GM12878 (cell line): ENCODE results near the gene NUAK1. TPM values are rescaled to one million over a fixed set of nuclear protein-coding genes. Genes with fewer than 3 reads are reported as not detected.

Experiments used
- ATAC-seq: fragments of 200-7000 bp; cut with Tn5 transposase; 3 replicates; pipeline ENCODE4 v1.9.1; 2020; ENCODE audit warnings: mild to moderate bottlenecking, moderate library complexity
- BruUV-seq: library from RNA; stranded (reverse); fragments of 400-500 nt; replicated peaks from 2 replicates; lab custom pipeline; 2021; lab: Mats Ljungman, UMichigan
- CTCF ChIA-PET: fragments of 300-600 bp; sonication (Branson Sonifier 250); formaldehyde crosslinking; extraction: SDS; loops from one replicate; lab custom pipeline; 2021; ENCODE audit warnings: inconsistent platforms; lab: Yijun Ruan, JAX
- POLR2A ChIA-PET: fragments of 350-600 bp; formaldehyde crosslinking; extraction: SDS; loops from one replicate; lab custom pipeline; 2021; ENCODE audit warnings: inconsistent platforms; lab: Charles Lee
- RAD21 ChIA-PET: fragments of 300-600 bp; sonication (Branson Sonifier 250); formaldehyde crosslinking; loops from one replicate; lab custom pipeline; 2023; ENCODE audit warnings: antibody characterized with exemption; ENCODE audit not compliant: unreplicated experiment; lab: Charles Lee
- SMC1A ChIA-PET: fragments of 300-600 bp; sonication (Branson Sonifier 250); formaldehyde crosslinking; loops from one replicate; lab custom pipeline; 2023; ENCODE audit not compliant: unreplicated experiment, uncharacterized antibody; lab: Charles Lee
- DNase-seq: peaks from one replicate; pipeline ENCODE4 v3.0.0-alpha.2; 2011; ENCODE audit warnings: low read depth, low spot score
- FAIRE-seq: peaks from 3 replicates; lab custom pipeline; 2011; peaks lifted over from hg19 to GRCh38; lab: Jason Lieb, UNC
- H2AFZ ChIP-seq: 2 replicates; pipeline ENCODE4 v1.6.0; 2011; ENCODE audit warnings: low read depth, low read length, control low read depth; ENCODE audit not compliant: control insufficient read depth
- H3K27ac ChIP-seq: 2 replicates; pipeline ENCODE4 v1.5.1; 2011; ENCODE audit warnings: control low read depth; ENCODE audit not compliant: control insufficient read depth, insufficient read depth
- H3K27me3 ChIP-seq, 2 experiments: replicated peaks in 1 of 2; 2 replicates each; pipeline versions ENCODE4 v1.6.0 to v1.6.1; 2011; ENCODE audit warnings: low read length in 1 of 2; ENCODE audit not compliant: control insufficient read depth in 2 of 2, insufficient read depth in 2 of 2
- H3K36me3 ChIP-seq, 2 experiments: 2 replicates each; pipeline ENCODE4 v1.5.1; 2011; ENCODE audit warnings: low read length in 1 of 2; ENCODE audit not compliant: control insufficient read depth in 2 of 2, insufficient read depth in 2 of 2
- H3K4me1 ChIP-seq: 2 replicates; pipeline ENCODE4 v1.6.1; 2011; ENCODE audit warnings: mild to moderate bottlenecking, low read length, moderate library complexity, mixed read lengths; ENCODE audit not compliant: control insufficient read depth, insufficient read depth
- H3K4me2 ChIP-seq: 2 replicates; pipeline ENCODE4 v1.6.0; 2011; ENCODE audit warnings: control low read depth; ENCODE audit not compliant: control insufficient read depth, insufficient read depth
- H3K4me3 ChIP-seq: fragments of 200-600 bp; sonication (generic); 2 replicates; pipeline ENCODE4 v1.5.1; 2016
- H3K79me2 ChIP-seq: 2 replicates; pipeline ENCODE4 v1.6.0; 2011; ENCODE audit warnings: low read length; ENCODE audit not compliant: control insufficient read depth, insufficient read depth
- H3K9ac ChIP-seq: 2 replicates; pipeline ENCODE4 v1.8.0; 2011; ENCODE audit warnings: low read length, control low read depth, mixed read lengths; ENCODE audit not compliant: control insufficient read depth, insufficient read depth
- H3K9me3 ChIP-seq: replicated peaks from 3 replicates; pipeline ENCODE4 v1.5.1; 2011; ENCODE audit warnings: mild to moderate bottlenecking, low read length; ENCODE audit not compliant: control insufficient read depth, insufficient read depth
- H4K20me1 ChIP-seq: 2 replicates; pipeline ENCODE4 v1.6.0; 2011; ENCODE audit not compliant: control insufficient read depth, insufficient read depth
- CREM ChIP-seq: IDR thresholded peaks from 2 replicates; pipeline ENCODE4 v1.6.1; 2014; ENCODE audit warnings: antibody characterized with exemption, low read depth
- E2F4 ChIP-seq: IDR thresholded peaks from 2 replicates; pipeline ENCODE4 v1.6.1; 2012; ENCODE audit warnings: low read depth, low read length, improper control_type of control experiment
- IKZF2 ChIP-seq, 2 experiments: fragments of 450-650 bp; IDR thresholded peaks; 2 replicates each; pipeline ENCODE4 v1.6.1; 2017; ENCODE audit warnings: mild to moderate bottlenecking in 2 of 2, moderate library complexity in 2 of 2
- JUNB ChIP-seq: IDR thresholded peaks from 2 replicates; pipeline ENCODE4 v1.6.1; 2016; ENCODE audit warnings: antibody characterized with exemption, mild to moderate bottlenecking
- MTA2 ChIP-seq: fragments of 450-650 bp; IDR thresholded peaks from 2 replicates; pipeline ENCODE4 v1.6.1; 2016; ENCODE audit warnings: low read depth, mild to moderate bottlenecking, moderate library complexity
- NR2C2 ChIP-seq: IDR thresholded peaks from 2 replicates; pipeline ENCODE4 v1.6.1; 2011; ENCODE audit warnings: borderline replicate concordance, low read depth; ENCODE audit not compliant: control insufficient read depth, insufficient read length
- ZNF592 ChIP-seq: fragments of 450-650 bp; IDR thresholded peaks from 2 replicates; pipeline ENCODE4 v1.6.1; 2017; ENCODE audit warnings: mild to moderate bottlenecking, moderate library complexity
- WGBS: methylation state at CpG from one replicate; pipeline ENCODE4 v1.1.6; 2016; ENCODE audit warnings: low lambda C conversion rate; ENCODE audit not compliant: insufficient replicate concordance, insufficient coverage; ENCODE audit errors: missing lambda C conversion rate; 5-methylcytosine and 5-hydroxymethylcytosine counted together
- in situ Hi-C: fragments of 300-500 bp; cut with MboI; formaldehyde crosslinking; loops from 9 replicates; pipeline ENCODE4 v1.14.3; 2018; ENCODE audit warnings: mixed read lengths
- intact Hi-C: fragments of 100-400 bp; cut with micrococcal nuclease; formaldehyde crosslinking; loops from one replicate; pipeline ENCODE4 v1.14.2; 2022; ENCODE audit not compliant: unreplicated experiment
- polyA plus RNA-seq, 11 experiments: library from polyadenylated mRNA; depleted of rRNA in 4 of 11; unstranded in 6 of 11; stranded (reverse) in 5 of 11; fragments of >200 nt; fragmentation: Nextera tagmentation in 4 of 11; fragmentation: Illumina TruSeq in 1 of 11; extraction: Ambion mirVana in 4 of 11; extraction: Trizol in 1 of 11; gene quantifications; 1 replicate in 1 of 11; 2 replicates in 10 of 11; pipeline versions ENCODE4 v1.2.1 to v1.2.3, GENCODE V29; 2011 to 2016; ENCODE audit warnings: inconsistent platforms in 2 of 11, missing spikeins in 2 of 11, low read depth in 1 of 11
- total RNA-seq, 4 experiments: library from RNA; depleted of rRNA in 3 of 4; stranded (reverse); fragments of >200 nt in 3 of 4; fragmentation: Illumina TruSeq in 1 of 4; extraction: Trizol in 1 of 4; gene quantifications; 2 replicates each; pipeline versions ENCODE4 v1.2.1 to v1.2.3, GENCODE V29; 2013 to 2021

NUAK1 gene
- total and polyA plus RNA-seq, 10 of the 15 experiments (the other 5 are each of a cell fraction or from before 2014, with no cell fraction given), result 0.03 to 0.42 (median 0.08) TPM; not detected in 2

DNA sequence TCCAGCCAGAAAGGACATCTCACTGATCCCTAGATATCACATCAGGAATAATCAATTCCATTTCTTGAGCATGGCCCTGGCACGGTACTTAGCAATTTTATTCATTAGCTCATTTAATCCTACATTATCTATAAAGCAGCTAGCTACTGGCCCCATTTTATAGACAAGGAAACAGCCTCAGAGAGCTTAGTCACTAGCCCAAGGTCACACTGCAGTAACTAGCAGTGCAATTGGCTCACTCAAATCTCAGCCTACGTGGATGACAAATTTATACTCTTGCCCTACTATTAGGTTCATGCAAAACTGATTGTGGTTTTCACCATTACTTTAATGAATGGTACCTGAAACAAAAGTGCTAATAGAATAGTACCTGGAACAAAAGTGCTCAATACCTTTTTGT is 41.7 kb downstream of the NUAK1 start:
- FAIRE-seq, result no peak
- no peak overlapping the region for H2AFZ ChIP-seq
- RAD21 ChIA-PET, result interaction anchor here (0.9 kb wide), 1 partner anchor 16 kb away, joined by 4 read pairs; no protein-coding TSS in a partner anchor
- in situ Hi-C loops, result no loop called here
- no peaks in the 10 kb centered on the region for H4K20me1 ChIP-seq
- H3K36me3 ChIP-seq, result no peaks in the 10 kb centered on the region
- BruUV-seq, result no TSS peak
- H3K4me3 ChIP-seq, result no peak overlapping the region
- intact Hi-C loops, result no loop called here
- H3K27ac ChIP-seq, result no peak overlapping the region
- no peaks in the 10 kb centered on the region for H3K9me3 ChIP-seq
- WGBS, result 0% methylated on average over 2 of the region's 2 CpGs
- SMC1A ChIA-PET, result no interaction called here
- no peak overlapping the region for H3K9ac ChIP-seq
- no peaks in the 10 kb centered on the region for H3K79me2 ChIP-seq
- no peak for DNase-seq
- POLR2A ChIA-PET, result no interaction called here
- CTCF ChIA-PET, result no interaction called here
- ATAC-seq, result peak; percentile 80
- H3K4me2 ChIP-seq, result no peak overlapping the region
- TF ChIP-seq CREM (no peak), E2F4 (no peak), MTA2 (0 out of 2 replicates have a peak, but pooled peaks have one; percentile 17), NR2C2 (no peak)
- peaks cover 0 to 8% of the 10 kb centered on the region in 2 experiments; a peak in 3 of 4 replicates for H3K27me3 ChIP-seq
- no peaks in the 10 kb centered on the region for H3K4me1 ChIP-seq

- ChIA-PET SMC1A (no interaction called here), CTCF (interaction anchor here (0.8 kb wide), 1 partner anchor 9 kb away, joined by 3 read pairs; no protein-coding TSS in a partner anchor), POLR2A (no interaction called here), RAD21 (interaction anchor here (0.9 kb wide), 1 partner anchor 17 kb away, joined by 4 read pairs; no protein-coding TSS in a partner anchor)
- H3K4me3 ChIP-seq, result no peak overlapping the region
- ATAC-seq (no peak), DNase-seq (no peak), FAIRE-seq (no peak)
- intact Hi-C loops, result no loop called here
- no peaks in the 10 kb centered on the region for H3K79me2 ChIP-seq
- TF ChIP-seq IKZF2 (IDR thresholded peaks at IDR 0.05) (no peak), JUNB (no peak), ZNF592 (no peak)
- no peaks in the 10 kb centered on the region for H3K36me3 ChIP-seq
- H4K20me1 ChIP-seq, result no peaks in the 10 kb centered on the region
- WGBS, result 40% methylated on average over 12 of the region's 12 CpGs
- in situ Hi-C loops, result no loop called here
- H3K9me3 ChIP-seq, result no peaks in the 10 kb centered on the region
- H3K4me1 ChIP-seq, result no peaks in the 10 kb centered on the region
- H3K27ac ChIP-seq, result no peak overlapping the region
- H3K4me2 ChIP-seq, result no peak overlapping the region
- no peak overlapping the region for H3K9ac ChIP-seq
- peaks cover 0 to 6% of the 10 kb centered on the region in 2 experiments; a peak in 3 of 4 replicates for H3K27me3 ChIP-seq
- BruUV-seq, result no TSS peak
- H2AFZ ChIP-seq, result no peak overlapping the region
Observed at GRCh38 chr12:106096376-106096775, 42.4 kb downstream of the NUAK1 start.
